EL (cell line): Measurements from ENCODE around the gene E2F1.
"Not testable (repeated sequence)": the region's sequence is repeated elsewhere in the genome, so short reads cannot be mapped to it uniquely, and the experiment has no call there.

Source experiments
- DNase-seq: peaks from one replicate; pipeline ENCODE4 v3.0.0-alpha.2; 2016

E2F1 gene

GRCh38 chr20:33710681-33711445, 24.7 kb upstream of the E2F1 start:
- no peak for DNase-seq

DNA sequence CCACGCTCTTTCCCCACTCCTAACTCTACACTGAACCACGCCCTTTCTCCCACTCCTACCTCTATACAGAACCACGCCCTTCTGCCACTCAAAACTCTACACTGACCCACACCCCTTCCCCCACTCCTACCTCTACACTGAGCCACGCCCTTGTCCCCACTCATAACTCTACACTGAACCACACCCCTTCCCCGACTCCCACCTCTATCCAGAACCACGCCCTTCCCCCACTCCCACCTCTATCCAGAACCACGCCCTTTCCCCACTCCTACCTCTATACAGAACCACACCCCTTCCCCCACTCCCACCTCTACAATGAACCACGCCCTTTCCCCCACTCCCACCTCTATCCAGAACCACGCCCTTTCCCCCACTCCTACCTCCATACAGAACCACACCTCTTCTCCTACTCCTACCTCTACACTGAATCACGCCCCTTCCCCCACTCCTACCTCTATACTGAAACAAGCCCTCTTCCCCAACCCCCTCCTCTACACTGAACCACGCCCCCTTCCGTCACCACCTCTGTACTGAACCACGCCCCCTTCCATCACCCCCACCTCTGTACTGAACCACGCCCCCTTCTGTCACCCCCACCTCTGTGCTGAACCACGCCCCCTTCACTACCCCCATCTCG, 23.8 kb upstream of the E2F1 start:
- no peak for DNase-seq

- no peak for DNase-seq
Observed at GRCh38 chr20:33709398-33709797, 23.2 kb upstream of the E2F1 start.

- DNase-seq, result no peak
Observed at GRCh38 chr20:33707668-33708067, 21.5 kb upstream of the E2F1 start.

DNA sequence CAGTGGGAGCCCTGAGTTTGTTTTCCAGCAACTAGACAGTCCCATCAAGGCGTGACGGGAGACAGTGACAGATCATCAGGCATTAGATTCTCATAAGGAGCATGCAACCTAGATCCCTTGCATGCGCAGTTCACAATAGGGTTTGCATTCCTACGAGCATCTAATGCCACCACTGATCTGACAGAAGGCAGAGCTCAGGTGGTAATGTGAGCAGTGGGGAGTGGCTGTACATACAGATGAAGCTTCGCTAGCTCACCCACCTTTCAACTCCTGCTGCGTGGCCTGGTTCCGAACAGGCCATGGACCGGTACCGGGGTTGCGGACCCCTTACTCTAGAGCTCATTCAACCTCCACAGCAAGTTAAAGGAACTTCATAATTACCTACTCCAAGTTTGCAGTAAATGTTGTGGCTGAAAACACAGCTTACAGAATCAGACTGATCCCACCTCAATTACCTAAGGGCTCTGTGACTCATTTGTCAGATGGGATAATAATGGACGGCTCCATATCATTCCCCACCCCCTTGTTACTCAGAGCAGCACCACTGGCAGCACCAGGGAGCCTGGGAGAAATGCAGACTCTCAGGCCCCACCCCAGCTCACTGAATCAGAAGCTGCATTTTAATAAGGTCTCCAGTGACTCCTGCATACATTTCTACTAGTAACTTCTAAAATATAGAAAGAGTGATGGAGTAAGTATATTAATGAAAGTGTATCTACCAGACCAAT, 18.2 kb upstream of the E2F1 start:
- no peak for DNase-seq

DNA sequence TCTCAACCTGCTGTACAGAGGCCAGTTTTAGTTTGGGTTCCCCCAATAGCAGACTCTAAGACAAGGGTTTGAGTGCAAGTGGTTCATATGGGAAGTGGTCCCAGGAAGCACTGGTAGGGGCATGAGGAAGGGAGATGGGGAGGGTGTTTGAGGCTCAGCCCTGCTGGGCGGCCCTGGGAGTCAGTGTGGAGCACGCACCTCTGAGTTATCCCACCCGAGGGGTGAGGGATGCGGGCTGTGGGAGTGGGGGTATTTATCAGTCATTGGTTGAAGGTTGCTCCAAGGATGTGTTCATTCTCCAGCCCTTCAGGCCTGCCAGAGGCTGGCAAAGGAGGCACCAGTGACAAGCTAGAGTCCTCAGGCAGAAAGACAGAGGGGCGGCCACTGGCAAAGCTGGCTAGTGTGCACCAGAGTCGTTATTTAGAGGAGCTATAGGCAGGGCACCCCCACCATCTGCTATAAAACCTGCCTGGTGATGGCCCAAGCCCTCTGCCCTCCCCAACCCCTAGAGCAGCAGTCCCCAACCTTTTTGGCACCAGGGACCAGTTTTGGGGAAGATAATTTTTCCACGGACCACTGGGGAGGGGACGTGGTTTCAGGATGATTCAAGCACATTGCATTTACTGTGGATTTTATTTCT, 17.4 kb upstream of the E2F1 start:
- no peak for DNase-seq

GRCh38 chr20:33702861-33703260, 16.7 kb upstream of the E2F1 start:
- DNase-seq, result no peak

DNA sequence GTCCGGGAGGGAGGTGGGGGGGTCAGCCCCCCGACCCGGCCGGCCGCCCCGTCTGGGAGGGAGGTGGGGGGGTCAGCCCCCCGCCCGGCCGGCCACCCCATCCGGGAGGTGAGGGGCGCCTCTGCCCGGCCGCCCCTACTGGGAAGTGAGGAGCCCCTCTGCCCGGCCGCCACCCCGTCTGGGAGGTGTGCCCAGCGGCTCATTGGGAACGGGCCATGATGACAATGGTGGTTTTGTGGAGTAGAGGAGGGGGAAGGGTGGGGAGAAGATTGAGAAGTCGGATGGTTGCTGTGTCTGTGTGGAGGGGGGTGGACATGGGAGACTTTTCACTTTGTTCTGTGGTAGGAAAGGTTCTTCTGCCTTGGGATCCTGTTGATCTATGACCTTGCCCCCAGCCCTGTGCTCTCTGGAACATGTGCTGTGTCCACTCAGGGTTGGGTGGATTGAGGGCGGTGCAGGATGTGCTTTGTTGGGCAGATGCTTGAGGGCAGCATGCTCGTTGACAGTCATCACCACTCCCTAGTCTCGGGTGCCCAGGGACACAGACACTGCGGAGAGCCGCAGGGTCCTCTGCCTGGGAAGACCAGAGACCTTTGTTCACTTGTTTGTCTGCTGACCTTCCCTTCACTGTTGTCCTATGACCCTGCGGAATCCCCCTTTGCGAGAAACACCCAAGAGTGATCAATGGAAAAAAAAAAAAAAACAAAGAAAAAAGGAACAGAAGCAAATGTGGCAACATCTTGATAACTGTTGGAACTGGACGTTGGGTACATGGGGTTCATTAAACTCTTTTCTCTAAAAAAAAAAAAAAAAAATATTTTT, 15.7 kb upstream of the E2F1 start:
- DNase-seq, result no peak

- not testable (repeated sequence) for DNase-seq
Observed at GRCh38 chr20:33700696-33701441, 14.7 kb upstream of the E2F1 start.

DNA sequence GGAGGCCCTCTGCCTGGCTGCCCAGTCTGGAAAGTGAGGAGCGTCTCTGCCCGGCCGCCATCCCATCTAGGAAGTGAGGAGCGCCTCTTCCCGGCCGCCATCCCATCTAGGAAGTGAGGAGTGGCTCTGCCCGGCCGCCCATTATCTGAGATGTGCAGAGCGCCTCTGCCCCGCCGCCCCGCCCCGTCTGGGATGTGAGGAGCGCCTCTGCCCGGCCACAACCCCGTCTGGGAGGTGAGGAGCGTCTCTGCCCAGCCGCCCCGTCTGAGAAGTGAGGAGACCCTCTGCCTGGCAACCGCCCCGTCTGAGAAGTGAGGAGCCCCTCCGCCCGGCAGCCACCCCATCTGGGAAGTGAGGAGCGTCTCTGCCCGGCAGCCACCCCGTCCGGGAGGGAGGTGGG, 12.8 kb upstream of the E2F1 start:
- not testable (repeated sequence) for DNase-seq

DNA sequence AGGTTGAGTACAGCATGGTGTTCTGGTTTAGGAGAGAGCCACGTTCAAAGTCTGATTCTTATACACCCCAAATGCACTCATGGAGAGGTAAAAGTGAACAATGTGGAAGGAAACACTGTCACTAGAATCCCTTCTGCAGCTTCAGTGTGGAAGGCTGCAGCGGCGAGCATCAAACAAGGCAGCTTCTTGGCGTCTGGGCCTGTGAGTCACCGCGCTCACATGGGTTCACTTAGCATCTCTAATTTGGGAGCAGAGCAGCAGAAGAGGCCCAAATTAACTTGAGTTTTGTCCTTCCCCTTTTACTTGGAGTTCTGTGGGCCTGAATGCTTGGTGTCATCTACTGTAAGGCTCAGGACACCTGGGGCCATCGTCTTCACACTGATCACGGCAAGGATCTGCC, 10.9 kb upstream of the E2F1 start:
- DNase-seq, result peak; percentile 57

GRCh38 chr20:33696448-33696847, 10.3 kb upstream of the E2F1 start:
- DNase-seq, result no peak

DNA sequence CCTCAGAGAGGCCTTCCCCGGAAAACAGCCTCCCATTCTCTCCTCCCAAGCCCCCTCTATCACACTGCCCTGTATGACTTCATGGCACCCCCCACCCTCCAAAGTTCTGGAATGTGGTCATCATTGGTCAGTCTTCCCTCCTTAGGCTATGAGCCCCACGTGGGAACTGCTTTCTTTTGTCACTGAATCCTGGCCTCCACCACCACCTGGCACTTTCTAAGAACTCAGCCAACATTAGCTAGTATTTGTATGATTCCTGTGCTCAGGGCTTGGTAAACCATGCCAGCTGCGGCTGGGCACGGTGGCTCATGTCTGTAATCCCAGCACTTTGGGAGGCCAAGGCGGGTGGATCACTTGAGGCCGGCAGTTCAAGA, 8.4 kb upstream of the E2F1 start:
- no peak for DNase-seq

DNA sequence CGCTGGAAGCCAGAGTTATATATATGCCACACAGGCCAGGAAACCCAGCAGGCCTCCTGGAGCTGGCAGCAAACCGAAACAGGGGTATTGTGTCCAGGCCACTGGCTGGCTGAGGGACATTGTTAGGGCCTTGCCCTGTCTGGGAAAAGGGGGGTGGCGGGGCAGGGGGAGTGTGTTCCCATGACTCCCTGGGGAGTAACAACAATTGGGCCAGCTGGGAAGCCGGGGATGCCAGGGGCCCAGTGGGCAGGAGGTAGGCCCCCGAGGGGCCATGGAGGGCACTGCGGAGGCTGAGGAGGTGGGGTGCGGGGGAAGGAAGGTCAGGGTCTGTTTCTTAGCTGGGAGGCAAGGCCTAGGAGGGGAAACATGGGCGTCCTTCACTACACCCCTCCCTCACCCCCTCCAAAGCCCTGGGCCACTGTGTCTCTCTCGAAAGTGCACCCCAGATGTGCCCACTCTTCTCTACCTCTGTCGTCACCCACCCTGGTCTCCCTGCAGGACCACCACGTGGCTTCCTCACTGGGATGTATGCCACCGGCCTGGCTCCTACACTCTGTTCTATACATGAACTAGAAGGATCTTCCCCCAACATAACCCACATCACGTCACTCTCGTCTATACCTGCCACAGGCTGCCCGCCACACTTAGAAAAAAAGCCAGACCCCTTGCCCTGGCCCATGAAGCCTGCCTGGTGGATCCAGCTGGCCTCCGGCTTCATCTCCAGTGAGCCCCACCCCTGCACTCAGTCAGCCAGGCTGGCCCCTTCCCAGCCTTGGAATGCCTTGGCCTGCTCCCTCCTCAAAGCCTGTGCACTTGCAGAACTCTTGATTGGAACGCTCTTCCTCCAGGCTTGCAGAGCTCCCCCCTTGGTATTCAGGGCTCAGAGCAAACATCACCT, 7.8 kb upstream of the E2F1 start:
- no peak for DNase-seq

- DNase-seq, result no peak
Observed at GRCh38 chr20:33693289-33693688, 7.1 kb upstream of the E2F1 start.

GRCh38 chr20:33689973-33690372, 3.8 kb upstream of the E2F1 start:
- DNase-seq, result peak; percentile 59

- DNase-seq, result no peak
Observed at GRCh38 chr20:33689493-33689892, 3.3 kb upstream of the E2F1 start.

- no peak for DNase-seq
Observed at GRCh38 chr20:33688938-33689424, 2.8 kb upstream of the E2F1 start.

- DNase-seq, result no peak
Observed at GRCh38 chr20:33687993-33688937, 2.1 kb upstream of the E2F1 start.
